Omental fat pad (tissue), 4 donors: ENCODE measurements around the gene CELF2. TPM values are rescaled to one million over a fixed set of nuclear protein-coding genes. Genes with fewer than 3 reads are reported as not detected.

Experiments used
- ATAC-seq: fragments of 150-250 bp; one replicate; pipeline ENCODE4 v1.9.1; 2016; ENCODE audit warnings: mild to moderate bottlenecking, moderate library complexity; ENCODE audit not compliant: low FRiP score
- DNase-seq: peaks from one replicate; pipeline ENCODE4 v3.0.0-alpha.2; 2019; ENCODE audit warnings: low spot score
- CTCF ChIP-seq, 3 donors: fragments of 450-650 bp; IDR thresholded peaks; one replicate each; pipeline ENCODE4 v1.5.1; 2016 to 2017; ENCODE audit warnings: antibody characterized with exemption in 3 of 3, mild to moderate bottlenecking in 3 of 3, moderate library complexity in 2 of 3
- total RNA-seq, 4 donors: library from RNA; depleted of rRNA; stranded (reverse); fragments of >200 nt; gene quantifications; one replicate each; pipeline ENCODE4 v1.1.0, GENCODE V29; 2016

Gene CELF2
- total RNA-seq, 4 donors from 2014 or later: 81.7 to 116 (median 104) TPM

GRCh38 chr10:11020548-11020942, 2.9 kb downstream of the CELF2 start:
- ATAC-seq: no peak
- no peak for TF ChIP-seq CTCF (IDR thresholded peaks at IDR 0.05)
- no peak for DNase-seq

- TF ChIP-seq CTCF (IDR thresholded peaks at IDR 0.05): no peak
- ATAC-seq (no peak), DNase-seq (no peak)
These were observed 4.5 kb downstream of the CELF2 start for GRCh38 chr10:11022213-11022612.

- no peak for TF ChIP-seq CTCF (IDR thresholded peaks at IDR 0.05)
- no peak for ATAC-seq
- DNase-seq: no peak
These were observed 5.6 kb downstream of the CELF2 start for GRCh38 chr10:11023009-11023953.

- no peak for TF ChIP-seq CTCF (IDR thresholded peaks at IDR 0.05)
- ATAC-seq (peak; percentile 88), DNase-seq (no peak)
These were observed 6.9 kb downstream of the CELF2 start for GRCh38 chr10:11024596-11024995.

- TF ChIP-seq CTCF (IDR thresholded peaks at IDR 0.05): no peak
- ATAC-seq (no peak), DNase-seq (no peak)
These were observed 8.3 kb downstream of the CELF2 start for GRCh38 chr10:11025978-11026377.

GRCh38 chr10:11026773-11027172, 9.1 kb downstream of the CELF2 start:
- DNase-seq (no peak), ATAC-seq (no peak)
- no peak for TF ChIP-seq CTCF (IDR thresholded peaks at IDR 0.05)

GRCh38 chr10:11034762-11035161, 17.1 kb downstream of the CELF2 start:
- DNase-seq: no peak
- TF ChIP-seq CTCF (IDR thresholded peaks at IDR 0.05): no peak
- no peak for ATAC-seq
